OCI-M2 (cell line): ENCODE results near the gene C14orf180.

ENCODE experiments used
- DNase-seq: peaks from one replicate; lab custom pipeline; 2025; ENCODE audit not compliant: unreplicated experiment; lab: John Stamatoyannopoulos, UW

C14orf180 gene

DNA sequence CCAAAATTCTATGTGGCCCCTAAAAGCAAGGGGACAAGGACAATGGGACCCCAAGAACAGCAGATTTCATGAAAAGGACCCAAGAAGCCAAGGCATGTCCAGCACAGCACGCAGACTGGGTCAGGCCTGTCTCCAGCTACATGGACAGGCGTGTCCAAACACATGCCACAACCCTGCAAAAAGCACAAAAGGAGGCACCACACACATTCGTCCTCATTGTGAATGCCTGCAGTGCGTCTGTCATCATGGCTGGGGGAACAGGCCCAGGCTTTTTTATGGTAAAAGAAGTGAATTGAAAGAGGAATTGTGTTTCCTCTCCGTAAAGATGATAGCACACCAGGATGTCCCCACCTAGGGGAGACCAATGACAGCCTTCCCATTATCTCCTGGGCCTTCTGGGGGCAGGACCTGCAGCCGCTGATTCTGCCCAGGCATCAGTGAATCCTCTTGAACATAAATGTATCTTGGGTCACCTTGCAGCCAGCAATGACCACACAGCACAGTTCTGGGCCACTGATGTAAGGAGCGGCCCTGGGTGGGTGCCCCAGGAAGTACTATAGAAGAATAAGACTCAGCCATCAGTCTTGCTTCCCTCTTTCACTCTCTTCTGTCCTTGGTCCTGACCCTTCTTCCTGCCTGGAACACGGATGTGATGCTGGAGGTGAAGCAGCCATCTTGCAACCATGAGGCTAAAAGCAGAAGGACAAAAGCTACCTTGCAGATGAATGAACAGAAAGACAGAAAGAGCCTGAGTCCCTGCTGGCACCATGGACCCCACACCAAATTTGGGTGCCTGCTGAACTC is 29.8 kb upstream of the C14orf180 start:
- DNase-seq, result no peak

DNA sequence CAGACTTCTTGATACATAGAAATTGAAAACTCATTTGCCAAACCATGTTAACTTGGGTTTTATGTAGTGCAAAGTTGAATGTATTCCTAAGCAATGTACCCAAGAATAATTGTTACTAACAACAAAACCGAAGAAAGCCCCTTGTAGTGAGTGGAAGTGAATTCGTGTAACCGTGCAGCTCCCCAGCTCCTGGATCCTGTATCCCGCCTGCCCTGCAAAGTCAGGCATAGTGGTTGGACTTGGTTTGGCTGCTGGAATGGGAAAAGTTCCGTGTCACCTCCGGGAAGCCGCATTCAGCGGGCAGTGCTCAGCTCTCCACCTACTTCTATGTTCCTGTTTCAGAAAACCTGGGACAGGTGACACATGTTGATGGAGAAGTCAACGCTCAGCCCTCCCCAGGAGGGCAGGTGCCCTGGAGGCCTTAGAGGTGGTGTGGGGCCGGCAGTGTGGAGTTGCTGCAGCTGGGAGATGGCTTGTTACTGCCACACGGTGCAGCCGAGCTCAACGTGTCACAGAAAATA is 29.2 kb upstream of the C14orf180 start:
- no peak for DNase-seq

DNA sequence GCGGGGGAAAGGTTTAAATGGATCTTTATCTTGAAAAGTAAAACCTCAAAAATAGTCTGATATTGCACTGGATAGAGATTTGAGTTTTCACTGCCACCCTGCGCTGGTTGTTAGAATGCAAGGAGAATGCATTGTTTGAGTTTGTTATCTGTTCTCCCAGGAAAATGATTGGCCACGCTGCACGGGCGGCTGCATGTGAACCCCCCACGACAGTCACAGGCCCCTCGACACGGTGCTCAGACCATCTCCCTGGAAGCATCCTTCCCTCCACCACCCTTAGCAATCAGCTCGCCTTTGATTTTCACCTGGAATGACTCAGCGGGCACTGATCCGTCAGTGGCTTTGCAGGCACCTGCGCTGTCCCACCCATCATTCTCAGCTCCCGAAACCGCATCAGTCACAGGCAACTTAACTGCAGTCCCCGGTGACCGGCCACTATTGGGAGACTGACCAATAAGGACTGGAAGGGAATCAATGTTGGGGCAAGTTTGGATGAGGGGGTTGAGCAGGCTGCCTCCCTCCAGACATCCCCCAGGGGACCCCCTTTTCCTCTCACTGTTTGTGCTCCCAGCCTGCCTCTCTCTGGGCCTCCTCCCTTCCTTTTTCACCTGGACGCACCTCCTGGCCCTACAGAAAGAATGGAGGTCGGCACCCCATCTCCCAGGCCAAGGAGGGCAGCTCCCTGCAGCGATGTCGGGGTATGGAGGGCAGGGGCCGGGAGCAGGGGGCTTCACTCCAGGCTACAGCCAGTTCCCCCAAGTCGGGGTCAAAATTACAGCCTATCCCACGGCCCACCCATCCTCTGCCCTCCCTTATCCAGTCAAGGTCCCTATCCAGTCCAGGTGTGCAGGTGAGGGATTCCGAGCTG is 28.5 kb upstream of the C14orf180 start:
- DNase-seq, result no peak

DNA sequence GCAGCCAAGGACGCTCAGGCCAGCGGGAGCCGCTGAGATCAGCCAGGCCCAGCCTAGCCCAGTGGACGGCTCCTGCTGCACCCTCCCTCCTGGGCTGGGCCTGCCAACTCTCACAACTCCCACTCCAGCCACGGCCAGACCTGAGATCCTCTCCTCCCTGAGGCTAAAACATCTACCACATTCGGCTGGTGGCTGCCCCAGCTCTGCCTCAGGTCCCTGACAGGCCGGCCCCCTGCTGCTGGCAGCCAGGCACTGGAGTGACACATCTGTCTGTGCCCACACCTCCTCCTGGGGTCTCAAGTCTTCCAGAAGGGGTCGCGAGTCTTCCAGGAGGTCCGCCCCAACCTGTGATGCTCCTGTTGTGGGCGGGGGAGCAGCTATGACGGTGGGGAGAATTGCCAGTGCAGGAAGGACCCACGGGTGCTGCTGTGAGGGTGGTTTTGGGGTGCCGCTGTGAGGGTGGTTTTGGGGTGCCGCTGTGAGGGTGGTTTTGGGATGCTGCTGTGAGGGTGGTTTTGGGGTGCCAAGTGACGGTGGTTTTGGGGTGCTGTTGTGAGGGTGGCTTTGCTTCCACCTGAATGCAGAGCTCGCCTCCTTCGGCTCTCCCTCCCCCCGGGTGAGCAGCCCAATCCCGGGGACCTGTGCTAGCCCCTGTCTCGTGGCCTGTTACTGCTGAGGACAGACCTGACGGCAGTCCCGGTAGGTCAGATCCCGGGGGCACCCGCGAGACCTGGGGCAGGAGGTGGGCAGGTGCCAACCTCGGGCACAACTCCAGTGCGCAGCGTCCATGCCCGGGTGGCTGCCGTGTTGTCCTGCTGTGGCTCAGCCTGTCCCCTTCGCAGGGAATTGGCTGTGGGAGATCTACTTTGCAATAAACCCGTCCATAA is 27.5 kb upstream of the C14orf180 start:
- DNase-seq, result no peak

DNA sequence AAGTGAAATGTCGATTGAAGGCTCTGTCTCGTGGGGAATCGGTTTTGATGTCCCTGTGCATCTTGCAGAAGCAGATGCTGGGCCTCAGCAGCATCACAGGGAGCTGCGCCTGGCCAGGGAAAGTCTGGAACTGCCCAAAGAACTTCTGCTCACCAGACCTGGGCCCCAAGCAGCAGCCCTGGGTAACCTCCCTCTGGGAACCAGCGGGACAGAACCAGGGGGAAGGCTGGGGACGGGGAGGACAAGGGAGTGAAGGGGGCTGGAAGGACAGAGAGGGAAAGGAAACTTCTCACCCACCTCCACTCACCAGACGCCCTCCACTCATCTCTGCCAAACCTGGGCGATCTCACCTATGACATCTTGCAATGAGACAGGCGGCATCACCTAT is 26.8 kb upstream of the C14orf180 start:
- no peak for DNase-seq

DNA sequence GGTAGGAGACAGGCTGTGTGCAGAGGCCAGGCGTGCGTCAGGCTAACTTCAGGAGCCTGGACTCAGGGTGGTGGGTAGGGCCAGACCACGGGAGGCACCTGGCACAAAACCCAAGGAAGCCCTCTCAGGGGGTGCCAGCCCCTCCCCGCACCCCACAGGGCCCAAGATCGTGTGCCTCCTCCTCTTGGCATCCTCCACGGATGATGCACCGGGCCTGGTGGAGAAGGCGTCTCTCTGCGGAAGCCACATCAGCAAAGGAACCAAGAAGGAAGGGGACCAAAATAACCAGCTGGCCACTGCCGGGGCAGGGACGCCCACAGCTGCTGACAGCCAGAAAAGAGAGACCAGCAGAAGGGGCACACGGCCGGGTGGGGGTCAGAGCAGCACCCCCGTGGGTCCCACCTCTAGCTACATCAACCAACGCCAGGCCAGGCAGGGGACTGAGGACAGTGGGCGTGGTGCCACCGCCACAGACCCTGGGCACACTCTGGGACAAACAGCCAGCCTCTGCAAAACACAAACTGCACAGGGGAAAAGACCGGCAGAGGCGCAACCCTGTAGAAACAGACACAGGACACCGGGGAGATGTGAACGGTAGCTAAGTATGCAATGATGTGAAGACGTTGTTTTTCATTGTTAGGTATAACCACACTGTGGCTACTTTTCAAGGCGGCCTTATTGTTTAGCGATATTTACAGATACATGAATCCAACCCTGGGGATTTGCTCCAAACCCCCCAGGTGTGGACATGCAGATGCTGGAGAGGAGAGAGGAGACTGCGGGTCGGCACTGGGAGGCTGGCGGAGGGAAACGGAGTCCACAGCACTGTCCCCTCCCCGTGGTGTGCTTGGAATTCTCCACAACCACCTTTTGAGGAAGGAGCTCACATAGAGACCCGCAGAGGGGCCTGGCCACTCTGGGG is 26.1 kb upstream of the C14orf180 start:
- no peak for DNase-seq

DNA sequence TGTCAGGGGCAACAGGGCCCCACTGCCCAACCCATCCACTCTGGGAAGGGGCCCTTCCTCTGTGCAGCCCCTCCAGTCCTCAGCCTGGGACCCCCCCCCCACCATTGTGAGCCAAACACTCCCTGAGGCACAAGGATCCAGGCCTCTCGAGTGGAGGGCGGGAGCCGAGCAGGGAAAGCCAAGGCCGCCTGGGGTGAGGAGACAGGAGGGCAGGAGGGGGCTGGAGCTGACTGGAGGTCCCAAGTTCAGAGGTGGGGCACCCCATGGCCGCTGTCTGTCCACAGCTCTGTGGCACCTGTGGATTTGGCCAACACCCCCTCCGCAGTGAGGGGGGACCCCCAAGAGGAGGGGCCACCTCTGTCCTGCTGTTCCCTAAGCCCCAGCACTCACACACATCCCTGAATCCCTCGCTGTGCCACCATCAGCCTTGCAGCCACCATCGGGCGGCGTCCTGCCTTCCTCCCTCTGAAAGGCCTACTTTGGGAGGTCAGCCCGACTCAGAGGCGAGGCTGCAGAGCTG is 25.4 kb upstream of the C14orf180 start:
- no peak for DNase-seq

DNA sequence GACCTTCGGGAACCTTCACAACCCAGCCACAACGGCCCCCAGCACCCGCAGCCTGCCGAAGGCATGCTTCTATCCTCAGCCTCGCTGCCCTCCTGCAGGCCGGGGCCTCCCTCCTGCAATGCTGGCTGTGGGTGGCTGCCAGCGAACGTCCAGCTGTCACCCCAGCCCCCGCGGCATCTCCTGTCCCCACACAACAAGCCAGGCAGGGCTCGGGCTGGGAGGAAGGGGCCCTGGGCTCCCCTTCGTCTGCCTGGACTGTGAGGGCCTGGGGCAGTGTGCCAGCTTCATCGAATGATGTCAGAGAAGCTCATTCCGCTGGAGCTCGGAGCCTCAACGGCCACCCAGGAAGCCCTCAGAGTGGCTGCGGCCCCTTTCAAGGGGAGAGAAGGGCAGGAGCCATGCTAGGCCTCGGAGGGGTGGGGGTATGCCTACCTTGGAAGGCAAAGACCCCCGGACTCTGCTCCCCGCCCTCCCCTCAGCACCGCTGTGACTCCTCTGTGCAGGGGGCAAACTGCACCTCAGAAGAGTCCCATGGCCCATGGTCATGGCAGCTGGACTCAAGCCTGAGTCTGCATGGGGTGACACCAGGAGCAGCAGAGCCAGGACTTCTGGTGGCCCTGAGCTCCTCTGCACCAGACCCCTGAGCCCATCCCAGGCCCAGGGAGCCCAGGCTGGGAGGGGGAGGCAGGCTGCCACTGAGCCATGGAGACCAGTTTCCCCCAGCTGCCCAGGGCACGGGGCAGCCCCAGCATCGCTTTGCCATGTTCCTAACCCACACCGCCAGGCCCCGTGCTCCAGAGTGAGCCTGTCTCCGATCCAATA is 24.7 kb upstream of the C14orf180 start:
- no peak for DNase-seq

DNA sequence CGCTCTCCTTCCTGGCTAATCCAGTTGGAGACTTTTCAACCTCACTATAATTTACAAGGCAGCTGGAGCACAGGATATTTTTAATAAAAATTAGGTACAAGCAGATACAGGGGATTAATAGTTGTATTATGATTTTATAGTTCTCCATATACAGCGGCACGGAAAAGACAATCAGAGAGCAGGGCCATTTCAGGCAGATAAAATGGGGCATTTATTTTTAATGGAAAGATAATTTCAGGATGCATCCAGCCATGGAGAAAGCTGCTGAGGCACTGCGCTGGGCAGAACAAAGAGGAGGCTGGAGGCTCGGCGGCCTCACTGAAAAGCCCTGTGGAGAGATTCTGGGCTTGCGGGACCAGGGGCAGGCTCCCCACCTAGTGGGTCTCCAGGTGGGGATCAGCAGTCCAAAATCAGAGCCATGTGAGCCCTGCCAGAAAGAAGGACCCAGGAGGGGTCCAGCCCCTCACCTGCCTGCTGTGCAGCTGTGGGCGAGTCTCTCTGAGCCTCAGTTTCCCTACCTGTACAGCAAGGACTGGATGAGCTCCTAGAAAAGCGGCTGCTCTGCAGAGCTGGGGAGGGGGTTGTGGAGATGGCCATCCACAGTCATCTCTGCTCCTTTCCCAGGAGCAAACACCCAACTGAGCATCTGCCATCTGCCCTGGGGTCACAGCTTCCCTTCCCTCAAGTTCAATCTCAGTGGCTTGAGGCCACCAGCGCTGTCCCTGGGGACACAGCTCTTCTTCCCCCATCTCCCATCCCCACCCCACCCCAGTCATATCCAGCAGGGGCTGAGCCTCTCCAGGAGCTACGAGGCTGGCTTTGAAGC is 23.9 kb upstream of the C14orf180 start:
- DNase-seq, result no peak

DNA sequence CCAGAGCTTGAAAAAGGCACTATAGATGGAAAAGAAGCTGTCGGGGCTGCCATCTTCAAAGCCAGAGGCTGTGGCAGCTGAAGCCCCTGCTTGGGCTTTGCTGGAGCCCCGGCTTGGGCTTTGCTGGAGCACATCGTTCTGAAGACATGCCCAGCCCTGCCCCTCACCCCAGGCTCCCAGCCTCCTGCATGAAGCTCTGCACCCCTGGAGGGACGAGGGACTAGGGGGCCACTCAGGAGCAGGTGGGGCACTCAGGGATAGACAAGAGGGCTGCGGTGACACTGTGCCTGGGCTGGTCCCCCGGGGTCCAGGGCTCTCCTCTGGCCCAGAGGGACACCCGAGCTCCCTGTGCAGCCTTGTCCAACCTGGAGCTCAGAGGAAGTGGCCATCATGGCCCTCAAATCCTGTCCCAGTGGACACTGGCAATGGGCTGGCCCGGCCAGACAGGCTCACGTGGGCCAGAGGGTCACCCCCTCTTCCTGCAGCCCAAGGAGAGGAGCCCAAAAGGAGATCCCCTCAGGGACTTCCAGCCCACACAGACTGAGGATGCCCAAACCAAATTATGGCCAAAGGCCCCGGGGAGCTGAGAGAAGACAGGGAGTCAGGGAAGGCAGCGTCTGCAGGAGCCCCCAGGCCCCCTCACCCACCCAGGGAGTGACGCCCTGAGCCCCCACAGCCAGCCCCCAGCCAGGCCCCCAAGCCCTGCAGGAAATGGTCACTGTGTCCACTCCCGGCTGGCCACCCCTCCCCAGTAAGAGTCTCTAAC is 23.1 kb upstream of the C14orf180 start:
- DNase-seq, result no peak

DNA sequence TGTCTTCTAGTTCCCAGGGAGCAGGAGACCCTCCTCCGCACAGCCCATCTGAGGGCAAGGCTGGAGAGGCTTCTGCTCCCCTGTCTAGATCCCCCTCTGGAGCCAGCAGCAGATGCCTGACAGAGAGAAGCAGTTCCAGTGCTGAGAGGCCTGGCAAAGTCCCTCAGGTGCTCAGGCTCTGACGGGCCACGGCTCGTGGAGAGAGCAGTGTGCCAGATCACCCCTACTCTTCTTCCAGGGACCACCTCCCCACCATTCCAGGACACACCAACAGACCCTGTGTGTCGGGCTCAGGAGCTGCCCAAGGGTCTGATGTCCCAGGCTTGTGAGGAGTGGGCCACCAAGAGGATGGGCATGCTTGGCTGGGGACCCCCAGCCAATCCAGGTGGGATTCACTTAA is 22.5 kb upstream of the C14orf180 start:
- no peak for DNase-seq

DNA sequence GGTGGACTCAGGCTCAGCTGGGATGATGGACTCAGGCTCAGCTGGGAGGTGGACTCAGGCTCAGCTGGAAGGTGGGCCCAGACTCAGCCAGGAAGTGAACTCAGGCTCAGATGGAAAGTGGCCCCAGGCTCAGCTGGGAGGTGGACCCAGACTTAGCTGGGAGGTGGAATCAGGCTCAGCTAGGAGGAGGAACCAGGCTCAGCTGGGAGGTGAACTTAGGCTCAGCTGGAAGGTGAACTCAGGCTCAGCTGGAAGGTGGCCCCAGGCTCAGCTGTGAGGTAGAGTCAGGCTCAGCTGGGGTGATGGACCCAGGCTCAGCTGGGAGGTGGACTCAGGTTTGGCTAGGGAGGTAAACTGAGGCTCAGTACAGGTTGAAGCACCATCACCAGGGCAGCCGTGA is 21.8 kb upstream of the C14orf180 start:
- DNase-seq, result no peak

DNA sequence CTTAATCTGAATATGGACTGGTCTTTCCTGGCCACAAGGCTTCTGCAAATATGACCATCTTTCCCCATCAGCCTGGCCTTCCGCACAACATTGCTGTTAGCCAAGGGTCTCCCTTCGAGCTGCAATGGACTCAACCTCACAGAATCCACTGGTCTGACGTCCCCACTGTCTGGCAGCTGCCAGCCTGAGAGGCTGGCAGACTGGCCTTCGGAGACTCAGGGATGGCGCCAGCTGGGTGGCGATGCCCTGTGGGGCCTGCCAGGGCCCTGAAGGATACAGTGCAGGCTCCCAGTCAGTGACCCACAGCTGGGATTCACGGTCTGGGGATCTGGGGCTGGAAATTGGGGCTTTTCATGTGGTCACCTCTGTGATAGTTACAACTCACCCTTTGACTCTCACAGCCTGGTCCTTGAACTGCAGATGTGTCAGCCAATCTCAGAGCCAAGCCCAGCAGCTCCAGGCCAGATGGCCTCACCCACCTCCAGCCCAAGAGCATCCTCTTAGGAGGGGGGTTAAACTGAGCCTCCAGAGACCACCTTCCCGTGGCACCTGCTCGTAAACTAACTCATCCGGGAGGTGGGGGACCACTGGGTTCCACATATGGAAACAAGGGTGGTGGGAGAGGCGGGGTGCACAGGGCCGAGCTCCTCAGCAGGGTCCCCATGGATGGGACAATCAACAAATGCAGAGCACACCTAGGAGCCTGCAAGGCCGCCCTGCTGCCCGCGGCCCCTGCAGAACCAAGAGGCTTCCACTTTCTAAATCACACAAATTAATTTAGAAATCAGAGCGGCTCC is 21.1 kb upstream of the C14orf180 start:
- DNase-seq, result no peak

DNA sequence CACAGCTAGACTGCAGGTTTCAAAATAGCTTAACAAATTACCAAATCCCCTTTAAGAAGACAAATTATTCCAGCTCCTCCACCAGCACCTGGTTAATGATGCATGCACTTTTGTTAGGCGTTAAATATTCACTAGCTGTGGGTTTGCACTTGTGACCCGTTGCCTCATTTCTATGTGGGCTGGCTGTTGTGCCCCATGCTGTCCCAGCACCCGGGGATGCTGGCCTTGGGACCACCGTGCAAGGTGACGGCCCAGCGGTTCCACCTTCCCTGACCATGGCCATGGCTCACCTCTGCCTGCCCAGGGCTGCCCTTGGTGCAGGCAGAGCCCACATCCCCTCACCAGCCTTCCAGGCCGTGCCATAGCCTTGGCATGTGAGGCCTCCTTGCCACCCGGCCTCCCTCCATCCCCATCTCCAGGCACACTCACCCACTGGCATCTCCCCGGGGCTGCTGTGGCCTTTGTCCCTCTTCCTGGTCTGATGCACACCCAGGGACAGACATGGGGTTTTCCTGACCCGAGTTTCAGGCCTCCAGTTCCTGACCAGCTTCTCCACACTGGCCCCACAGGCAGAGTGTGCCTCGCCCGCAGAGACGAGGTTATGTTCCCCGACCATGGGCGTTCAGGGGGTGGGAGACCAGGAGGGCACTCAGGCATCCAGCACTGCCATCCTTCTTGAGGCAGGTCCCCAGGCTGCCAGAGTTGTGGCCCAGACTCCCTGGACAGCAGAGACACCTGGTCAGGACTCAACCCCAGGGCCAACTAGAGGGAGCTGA is 20.3 kb upstream of the C14orf180 start:
- no peak for DNase-seq

DNA sequence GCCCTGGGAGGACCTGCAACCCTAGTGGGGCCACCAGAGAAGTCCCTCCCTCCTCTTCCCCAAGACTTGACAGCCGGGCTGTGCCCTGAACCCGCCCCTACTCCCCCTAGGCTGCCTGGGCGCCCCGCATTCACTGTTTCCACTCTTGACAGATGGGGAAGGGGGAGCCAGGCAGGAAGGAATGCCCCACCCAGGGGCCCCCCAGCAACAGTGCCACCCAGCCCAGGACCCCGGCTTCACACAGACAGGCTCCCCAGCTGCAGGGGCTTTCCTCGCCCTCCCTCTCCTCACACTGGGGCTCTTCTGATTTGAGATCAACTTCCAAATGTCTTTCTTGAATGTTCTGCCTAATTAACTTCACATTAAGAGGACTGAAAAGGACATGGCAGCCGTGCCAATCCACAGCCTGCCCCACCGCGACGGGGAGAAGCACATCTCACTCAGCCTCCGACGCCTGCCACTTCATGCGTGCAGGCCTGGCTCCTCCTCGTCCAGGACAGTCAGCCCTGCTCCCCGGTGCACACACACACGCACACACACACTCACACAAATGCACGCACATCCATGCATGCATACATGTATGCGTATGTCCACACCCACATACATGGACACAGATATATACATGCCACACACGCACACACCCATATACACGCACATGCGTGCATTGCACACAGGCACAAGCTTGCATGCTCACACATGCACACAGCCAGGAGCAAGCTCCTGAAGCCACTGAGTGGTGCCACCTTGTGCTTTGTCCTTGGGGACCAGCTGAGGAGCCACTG is 19.6 kb upstream of the C14orf180 start:
- no peak for DNase-seq
